ENCODE data around the gene CSH1.
"Not testable (repeated sequence)": the region's sequence is repeated elsewhere in the genome, so short reads cannot be mapped to it uniquely, and the experiment has no call there.

The CSH1 gene

DNA sequence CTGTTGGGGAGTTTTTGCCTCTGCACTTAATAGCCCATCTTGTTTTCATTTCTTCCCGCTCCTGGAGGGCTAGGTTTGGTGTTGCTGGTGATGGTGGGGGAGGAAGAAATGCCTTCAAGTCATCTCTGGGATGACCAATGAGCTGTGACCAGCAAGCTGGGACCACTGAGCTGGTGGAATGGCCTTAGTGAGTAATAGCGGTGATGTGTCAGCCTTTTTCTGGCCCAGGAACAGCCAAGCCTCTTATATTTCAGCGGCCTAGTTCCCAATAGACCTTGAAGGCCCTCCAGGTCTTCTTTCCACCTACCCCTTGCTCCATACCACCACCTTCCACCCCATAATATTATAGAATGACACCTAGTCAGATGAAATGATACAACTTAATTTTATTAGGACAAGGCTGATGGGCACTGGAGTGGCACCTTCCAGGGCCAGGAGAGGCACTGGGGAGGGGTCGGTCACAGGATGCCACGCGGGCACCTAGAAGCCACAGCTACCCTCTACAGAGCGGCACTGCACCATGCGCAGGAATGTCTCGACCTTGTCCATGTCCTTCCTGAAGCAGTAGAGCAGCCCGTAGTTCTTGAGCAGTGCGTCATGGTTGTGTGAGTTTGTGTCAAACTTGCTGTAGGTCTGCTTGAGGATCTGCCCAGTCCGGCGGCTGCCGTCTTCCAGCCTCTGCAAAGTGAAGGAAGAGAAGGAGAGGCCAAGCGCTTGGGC lies 24.6 kb downstream of the CSH1 start:
- in situ Hi-C loops (cut with MboI; ENCODE audit: low sequenced_read_pairs), result not testable (repeated sequence)

DNA sequence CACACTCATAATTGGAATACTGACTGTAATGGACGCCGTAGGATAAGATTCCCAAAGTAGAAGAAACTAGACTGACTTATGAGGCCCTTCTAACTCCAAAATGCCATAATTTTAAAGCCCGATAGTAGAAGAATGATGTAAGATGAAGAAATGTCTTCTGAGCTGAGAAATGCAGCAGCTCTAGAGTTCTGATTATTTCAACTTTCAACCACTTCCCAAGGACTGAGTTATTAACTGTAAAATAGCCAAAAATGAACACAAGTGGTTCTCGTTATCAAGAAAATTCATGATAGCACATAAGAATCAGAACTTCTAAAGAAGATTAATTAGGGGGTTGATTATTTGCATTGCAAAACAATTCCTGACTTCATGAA lies 26.1 kb downstream of the CSH1 start:
- in situ Hi-C loops (cut with MboI; ENCODE audit: low sequenced_read_pairs), result not testable (repeated sequence)

GRCh38 chr17:63869491-63870291 lies 26.7 kb downstream of the CSH1 start:
- in situ Hi-C loops (cut with MboI; ENCODE audit: low sequenced_read_pairs), result not testable (repeated sequence)

DNA sequence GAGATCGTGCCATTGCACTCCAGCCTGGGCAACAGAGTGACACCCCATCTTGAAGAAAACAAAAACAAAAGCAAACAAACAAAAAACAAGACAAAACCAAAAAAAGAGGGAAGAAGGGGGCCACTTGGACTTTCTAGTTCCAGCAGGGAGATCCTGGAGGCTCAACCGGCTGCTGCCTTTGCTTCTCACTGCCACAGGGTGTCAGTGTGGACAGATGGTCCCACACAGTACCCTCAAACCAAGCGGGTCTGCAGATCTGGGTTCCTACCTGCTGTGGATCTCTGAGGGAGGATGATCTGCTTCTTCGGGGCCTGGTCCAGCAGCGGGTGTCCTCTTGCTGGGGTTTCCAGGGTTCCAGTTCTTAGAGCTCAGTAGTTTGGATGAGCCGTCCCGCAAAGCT lies 29.7 kb downstream of the CSH1 start:
- in situ Hi-C loops (cut with MboI; ENCODE audit: low sequenced_read_pairs), result not testable (repeated sequence)

DNA sequence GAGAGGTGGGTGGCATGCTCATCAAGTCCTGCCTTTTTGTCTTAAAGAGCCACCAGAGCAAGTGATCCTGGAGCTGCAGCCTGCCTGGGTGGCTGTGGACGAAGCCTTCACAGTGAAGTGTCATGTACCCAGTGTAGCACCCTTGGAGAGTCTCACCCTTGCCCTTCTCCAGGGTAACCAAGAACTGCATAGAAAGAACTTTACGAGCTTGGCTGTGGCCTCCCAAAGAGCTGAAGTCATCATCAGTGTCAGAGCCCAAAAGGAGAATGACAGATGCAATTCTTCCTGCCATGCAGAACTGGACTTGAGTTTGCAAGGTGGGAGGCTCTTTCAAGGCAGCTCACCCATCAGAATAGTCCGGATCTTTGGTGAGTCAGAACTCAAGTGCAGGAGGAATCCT lies 37.1 kb downstream of the CSH1 start:
- in situ Hi-C loops (cut with MboI; ENCODE audit: low sequenced_read_pairs), result no loop called here

GRCh38 chr17:63856425-63856824 lies 39.9 kb downstream of the CSH1 start:
- in situ Hi-C loops (cut with MboI; ENCODE audit: low sequenced_read_pairs), result not testable (repeated sequence)

DNA sequence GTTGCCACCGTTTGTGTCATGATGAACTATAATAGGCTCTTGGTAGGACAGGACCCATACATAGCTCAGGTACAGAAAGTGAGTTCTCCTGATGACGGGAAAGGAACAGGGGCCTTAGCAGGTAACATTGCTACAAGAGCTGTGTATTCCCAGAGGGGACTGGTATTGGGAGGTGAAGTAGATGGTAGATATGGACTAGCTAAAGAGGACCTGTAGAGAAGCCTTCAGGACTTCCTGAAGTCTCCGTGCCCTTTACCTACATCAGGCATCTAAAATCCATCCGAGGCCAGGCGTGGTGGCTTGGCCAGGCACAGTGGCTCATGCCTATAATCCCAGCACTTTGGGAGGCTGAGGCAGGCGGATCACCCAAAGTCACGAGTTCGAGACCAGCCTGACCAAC lies 41.2 kb downstream of the CSH1 start:
- in situ Hi-C loops (cut with MboI; ENCODE audit: low sequenced_read_pairs), result no loop called here

- in situ Hi-C loops (cut with MboI; ENCODE audit: low sequenced_read_pairs), result no loop called here
Measured at GRCh38 chr17:63854709-63855108, 41.7 kb downstream of the CSH1 start.

DNA sequence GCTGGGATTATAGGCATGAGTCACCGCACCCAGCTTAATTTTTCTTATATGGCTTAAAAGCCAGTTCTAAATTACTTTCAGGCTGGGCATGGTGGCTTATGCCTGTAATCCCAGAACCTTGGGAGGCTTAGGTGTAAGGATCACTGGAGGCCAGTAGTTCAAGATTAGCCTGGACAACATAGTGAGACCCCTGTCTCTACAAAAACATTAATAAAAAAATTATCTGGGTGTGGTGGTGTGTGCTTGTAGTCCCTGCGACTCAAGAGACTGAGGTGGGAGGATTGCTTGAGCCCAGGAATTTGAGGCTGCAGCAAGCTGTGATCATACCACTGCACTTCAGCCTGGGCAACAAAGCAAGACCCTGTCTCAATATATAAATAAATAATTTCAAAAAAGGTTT lies 43.1 kb downstream of the CSH1 start:
- in situ Hi-C loops (cut with MboI; ENCODE audit: low sequenced_read_pairs), result no loop called here

DNA sequence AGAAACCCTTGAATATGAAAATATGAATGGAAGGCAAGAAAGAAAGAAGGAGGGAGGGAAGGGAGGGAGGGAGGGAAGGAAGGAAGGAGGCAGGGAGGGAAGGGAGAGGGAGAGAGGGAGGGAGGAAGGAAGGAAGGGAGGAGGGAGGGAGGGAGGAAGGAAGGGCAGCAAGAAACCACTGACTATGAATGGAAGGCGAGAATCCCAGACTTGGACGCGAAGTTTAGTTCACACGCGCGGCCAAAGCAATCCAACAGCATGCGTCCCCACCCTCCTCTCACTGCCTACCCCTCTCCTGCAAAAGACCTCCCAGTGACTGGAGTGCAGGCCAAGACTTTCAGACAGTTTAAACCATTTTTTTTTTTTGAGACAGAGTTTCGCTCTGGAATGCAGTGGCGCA lies 46.0 kb downstream of the CSH1 start:
- in situ Hi-C loops (cut with MboI; ENCODE audit: low sequenced_read_pairs), result no loop called here

DNA sequence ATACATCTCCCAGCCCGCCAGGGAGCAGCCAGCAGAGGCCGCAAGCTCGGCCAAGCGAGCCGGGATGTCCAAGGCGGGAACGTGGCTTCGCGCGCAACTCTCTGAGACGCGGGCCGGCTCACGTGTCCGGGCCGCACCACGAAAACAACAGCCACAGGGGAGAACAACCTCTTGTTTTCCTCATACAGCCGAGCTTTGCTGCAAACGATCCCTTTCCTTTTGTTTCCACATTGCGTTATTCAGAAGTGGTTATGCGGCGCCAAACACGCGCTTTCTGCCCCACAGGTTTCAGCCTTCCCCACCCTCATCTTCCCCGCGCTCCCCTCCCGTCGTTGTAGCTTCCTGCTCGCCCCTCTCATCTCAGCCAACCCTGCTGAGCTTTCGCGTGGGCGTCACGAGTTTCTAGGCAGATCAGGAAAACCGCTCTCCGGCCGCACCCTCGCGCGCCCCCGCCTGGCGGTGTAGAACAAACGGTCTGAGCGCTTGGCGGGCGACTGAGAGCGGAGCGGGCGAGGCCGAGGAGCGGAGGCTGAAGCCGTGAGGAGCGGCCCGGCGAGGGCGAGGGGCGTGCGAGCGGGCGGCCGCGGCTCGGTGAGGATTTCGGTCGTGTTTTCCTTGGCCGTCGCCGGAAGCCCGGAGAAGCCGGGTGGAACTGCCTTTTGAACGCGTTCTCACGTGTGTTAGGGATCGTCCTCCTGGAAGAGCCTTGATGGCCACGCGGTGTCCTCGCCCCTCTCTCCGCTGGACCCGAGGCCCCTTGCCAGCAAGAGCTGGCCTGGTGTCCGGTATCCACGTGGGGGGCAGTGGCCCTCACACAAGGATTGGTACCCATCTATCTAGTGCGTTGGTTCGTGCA lies 47.3 kb downstream of the CSH1 start:
- in situ Hi-C loops (cut with MboI; ENCODE audit: low sequenced_read_pairs), result no loop called here

DNA sequence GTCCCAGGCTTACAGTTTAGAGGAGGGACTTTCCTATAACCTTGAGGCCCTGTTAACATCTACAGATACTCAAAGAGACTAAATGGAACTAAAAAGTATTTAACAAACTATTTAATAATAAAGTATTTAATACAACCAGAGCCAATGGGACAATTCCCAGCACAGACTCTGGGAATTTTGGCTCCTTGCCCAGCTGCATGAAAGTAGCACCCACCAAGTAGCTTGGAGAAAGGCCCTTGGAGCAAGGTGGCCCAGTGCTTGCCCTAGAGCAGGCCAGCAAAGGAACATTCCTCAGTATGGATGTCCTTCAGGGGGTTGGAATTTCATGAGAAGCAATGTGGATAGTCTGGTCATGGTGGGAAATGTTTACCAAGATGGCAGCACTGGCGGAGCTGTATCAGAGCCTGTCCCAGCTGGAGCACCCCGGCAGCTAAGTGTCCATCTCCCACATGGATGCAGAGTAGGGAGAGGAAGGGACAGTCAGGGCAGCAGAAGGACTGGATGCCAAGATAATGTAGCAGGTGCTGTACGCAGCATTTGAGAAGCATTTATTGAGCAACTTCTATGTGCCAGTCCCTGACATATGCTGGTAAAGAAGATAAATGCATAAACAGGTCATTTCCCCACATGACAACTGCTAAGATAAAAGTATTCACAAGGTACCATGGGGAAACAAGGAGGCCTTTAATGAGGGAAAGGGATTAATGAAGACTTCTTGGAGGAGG lies 48.7 kb downstream of the CSH1 start:
- in situ Hi-C loops (cut with MboI; ENCODE audit: low sequenced_read_pairs), result no loop called here

- in situ Hi-C loops (cut with MboI; ENCODE audit: low sequenced_read_pairs), result no loop called here
Measured at GRCh38 chr17:63845509-63845908, 50.9 kb downstream of the CSH1 start.

Measured in HL-60/S4 treated with phorbol 12-myristate 13-acetate at 8.2 ng/mL for 4 days and 3 days (cell line).